ENCODE results near the gene TRPM3. TPM values are rescaled to one million over a fixed set of nuclear protein-coding genes. Genes with fewer than 3 reads are reported as not detected.

Gene TRPM3
- total RNA-seq, 2 experiments from 2014 or later: not detected

DNA sequence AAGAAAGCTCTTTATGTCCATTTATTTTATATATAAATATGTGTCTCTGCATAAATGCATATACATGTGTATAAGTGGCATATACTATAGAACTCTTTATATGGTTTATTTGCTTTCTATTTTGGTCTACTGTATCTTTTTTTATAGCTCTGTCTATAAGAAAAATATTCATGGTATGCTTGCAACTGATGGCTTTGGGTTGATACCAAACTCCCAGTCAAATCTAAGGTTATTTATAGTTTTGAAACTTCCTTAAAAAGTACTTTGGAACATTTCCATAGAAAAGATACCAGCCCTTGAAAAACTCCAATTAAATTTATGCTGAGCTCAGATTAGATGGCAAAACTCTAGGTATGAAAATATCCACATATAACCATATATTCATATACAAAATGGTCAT is 587.0 kb downstream of the TRPM3 start:
- POLR2A ChIA-PET: no interaction called here
- peaks cover 7% of the 10 kb centered on the region for H3K4me1 Mint-ChIP-seq
- H3K27ac Mint-ChIP-seq: no peak overlapping the region
- DNase-seq: no peak
- no peak for ATAC-seq (ENCODE audit: low read depth)
- H3K27me3 Mint-ChIP-seq: peaks cover 3% of the 10 kb centered on the region
- H3K4me3 Mint-ChIP-seq: no peak overlapping the region
- no peaks in the 10 kb centered on the region for H3K36me3 Mint-ChIP-seq
- peaks cover 3% of the 10 kb centered on the region for H3K9me3 Mint-ChIP-seq

DNA sequence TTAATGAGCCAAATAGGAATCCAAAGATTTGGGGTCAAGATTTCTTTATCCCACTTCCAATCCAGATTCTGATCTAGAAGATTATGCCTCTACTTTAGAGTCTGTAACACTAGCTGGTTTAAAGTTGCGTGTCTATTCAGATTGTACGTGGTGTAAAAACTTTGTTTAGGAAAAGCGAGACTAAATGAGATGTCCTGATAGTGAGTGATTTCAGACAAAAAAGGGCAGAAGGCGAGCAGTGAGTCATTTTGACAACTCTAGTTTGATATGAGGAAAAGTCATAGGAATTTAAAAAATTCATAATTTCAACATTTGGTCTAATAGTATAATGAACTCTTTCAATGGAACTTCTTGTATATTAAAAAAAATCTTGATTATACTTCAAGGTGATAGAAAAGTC is 587.4 kb downstream of the TRPM3 start:
- no peaks in the 10 kb centered on the region for H3K36me3 Mint-ChIP-seq
- H3K4me1 Mint-ChIP-seq: peaks cover 7% of the 10 kb centered on the region
- peaks cover 3% of the 10 kb centered on the region for H3K9me3 Mint-ChIP-seq
- POLR2A ChIA-PET: no interaction called here
- H3K27me3 Mint-ChIP-seq: peaks cover 3% of the 10 kb centered on the region
- no peak overlapping the region for H3K4me3 Mint-ChIP-seq
- DNase-seq (no peak), ATAC-seq (ENCODE audit: low read depth) (no peak)
- no peak overlapping the region for H3K27ac Mint-ChIP-seq

DNA sequence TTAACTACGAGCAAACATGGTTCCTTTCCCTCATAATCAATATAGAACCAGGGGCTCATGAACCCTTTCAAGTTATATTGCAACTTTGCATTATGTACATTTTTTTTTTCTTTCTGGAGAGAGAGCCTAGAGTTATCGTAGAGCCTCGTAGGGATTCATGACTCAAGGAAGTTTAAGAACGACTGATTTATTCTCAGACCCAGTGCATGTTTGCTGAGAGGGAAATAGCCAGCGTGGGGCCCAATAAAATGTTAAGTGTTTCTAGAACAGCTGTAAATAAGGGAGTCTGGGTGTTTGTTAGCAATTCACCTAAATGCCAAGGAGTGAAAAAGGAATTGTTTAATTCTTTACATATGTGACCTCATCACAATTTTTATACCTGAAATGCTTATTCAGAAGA is 587.9 kb downstream of the TRPM3 start:
- H3K27me3 Mint-ChIP-seq: peaks cover 3% of the 10 kb centered on the region
- DNase-seq: no peak
- H3K27ac Mint-ChIP-seq: no peak overlapping the region
- POLR2A ChIA-PET: interaction anchor here (1.7 kb wide), 1 partner anchor 115 kb away, joined by 6 read pairs; no protein-coding TSS in a partner anchor
- peaks cover 7% of the 10 kb centered on the region for H3K4me1 Mint-ChIP-seq
- no peak overlapping the region for H3K4me3 Mint-ChIP-seq
- no peaks in the 10 kb centered on the region for H3K36me3 Mint-ChIP-seq
- peaks cover 3% of the 10 kb centered on the region for H3K9me3 Mint-ChIP-seq
- no peak for ATAC-seq (ENCODE audit: low read depth)

- no peaks in the 10 kb centered on the region for H3K36me3 Mint-ChIP-seq
- DNase-seq (no peak), ATAC-seq (ENCODE audit: low read depth) (peak; percentile 63)
- peak overlapping the region; percentile 79 for H3K27ac Mint-ChIP-seq
- peaks cover 7% of the 10 kb centered on the region for H3K4me1 Mint-ChIP-seq
- H3K27me3 Mint-ChIP-seq: peaks cover 3% of the 10 kb centered on the region
- peaks cover 3% of the 10 kb centered on the region for H3K9me3 Mint-ChIP-seq
- H3K4me3 Mint-ChIP-seq: peak overlapping the region; percentile 47
- POLR2A ChIA-PET: interaction anchor here (0.6 to 1.7 kb wide), 3 partner anchors 29 to 114 kb away, joined by 3 to 6 read pairs (median 3); no protein-coding TSS in a partner anchor
These were observed 588.7 kb downstream of the TRPM3 start for GRCh38 chr9:70532716-70533115.

- no peaks in the 10 kb centered on the region for H3K9me3 Mint-ChIP-seq
- no peak overlapping the region for H3K27ac Mint-ChIP-seq
- H3K4me3 Mint-ChIP-seq: no peak overlapping the region
- ATAC-seq (ENCODE audit: low read depth) (no peak), DNase-seq (no peak)
- peaks cover 7% of the 10 kb centered on the region for H3K4me1 Mint-ChIP-seq
- H3K27me3 Mint-ChIP-seq: peaks cover under 1% of the 10 kb centered on the region
- no peaks in the 10 kb centered on the region for H3K36me3 Mint-ChIP-seq
- POLR2A ChIA-PET: no interaction called here
These were observed 590.1 kb downstream of the TRPM3 start for GRCh38 chr9:70531311-70531710.

- H3K4me1 Mint-ChIP-seq: peaks cover 7% of the 10 kb centered on the region
- DNase-seq: no peak
- no peak for ATAC-seq (ENCODE audit: low read depth)
- H3K4me3 Mint-ChIP-seq: no peak overlapping the region
- POLR2A ChIA-PET: no interaction called here
- H3K27me3 Mint-ChIP-seq: no peaks in the 10 kb centered on the region
- H3K27ac Mint-ChIP-seq: no peak overlapping the region
- H3K9me3 Mint-ChIP-seq: no peaks in the 10 kb centered on the region
- no peaks in the 10 kb centered on the region for H3K36me3 Mint-ChIP-seq
These were observed 590.7 kb downstream of the TRPM3 start for GRCh38 chr9:70530716-70531115.

DNA sequence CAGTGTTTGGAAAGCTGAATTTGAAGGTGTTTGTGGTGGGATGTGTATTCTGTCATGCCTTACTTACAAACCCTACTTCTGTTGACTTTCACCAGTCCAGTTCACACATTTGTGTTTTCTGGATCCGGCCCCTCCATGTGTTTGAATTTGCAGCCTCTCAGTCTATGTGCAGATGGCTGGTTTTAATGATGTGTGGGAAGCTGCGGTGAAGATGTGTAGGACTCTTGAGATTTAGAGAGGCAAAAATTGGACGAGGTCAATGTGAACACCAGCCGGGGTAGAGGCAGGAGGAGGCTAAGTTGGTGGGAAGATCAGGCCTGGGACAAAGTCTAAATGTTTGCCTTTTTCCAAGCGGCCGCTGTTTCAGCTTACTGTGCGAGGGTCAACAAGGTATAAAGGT is 591.6 kb downstream of the TRPM3 start:
- DNase-seq (no peak), ATAC-seq (ENCODE audit: low read depth) (no peak)
- Mint-ChIP-seq H3K36me3 (peaks cover 6% of the 10 kb centered on the region), H3K9me3 (peaks cover 6% of the 10 kb centered on the region), H3K4me1 (peaks cover 7% of the 10 kb centered on the region), H3K27me3 (no peaks in the 10 kb centered on the region), H3K4me3 (no peak overlapping the region), H3K27ac (no peak overlapping the region)
- POLR2A ChIA-PET: no interaction called here

- H3K27ac Mint-ChIP-seq: no peak overlapping the region
- no peaks in the 10 kb centered on the region for H3K27me3 Mint-ChIP-seq
- H3K4me1 Mint-ChIP-seq: peaks cover 7% of the 10 kb centered on the region
- no peak for ATAC-seq (ENCODE audit: low read depth)
- no peak for DNase-seq
- H3K4me3 Mint-ChIP-seq: no peak overlapping the region
- peaks cover 6% of the 10 kb centered on the region for H3K9me3 Mint-ChIP-seq
- H3K36me3 Mint-ChIP-seq: peaks cover 9% of the 10 kb centered on the region
- POLR2A ChIA-PET: no interaction called here
These were observed 592.0 kb downstream of the TRPM3 start for GRCh38 chr9:70529377-70529776.

DNA sequence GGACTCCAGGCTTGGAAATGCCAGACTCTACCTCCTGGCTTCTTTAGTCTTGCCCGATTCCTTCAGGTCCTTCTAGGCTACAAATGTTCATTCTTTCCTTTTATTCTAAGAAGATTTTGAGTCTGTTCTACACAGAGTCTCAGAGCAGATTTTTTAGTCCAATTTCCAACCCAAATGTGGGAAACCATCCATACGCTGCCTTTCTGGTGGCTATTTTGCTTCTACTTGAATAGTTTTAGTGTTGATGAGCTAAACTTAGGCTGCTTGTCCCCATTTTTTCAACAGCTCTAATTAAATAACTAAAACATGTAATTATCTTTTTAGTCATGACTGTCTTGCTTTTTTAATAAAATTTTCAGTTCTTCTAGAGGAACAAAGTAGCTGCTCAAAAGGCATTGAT is 594.5 kb downstream of the TRPM3 start:
- POLR2A ChIA-PET: no interaction called here
- Mint-ChIP-seq H3K27ac (no peak overlapping the region), H3K36me3 (peaks cover 9% of the 10 kb centered on the region), H3K9me3 (peaks cover 7% of the 10 kb centered on the region), H3K4me3 (no peak overlapping the region), H3K4me1 (no peaks in the 10 kb centered on the region), H3K27me3 (no peaks in the 10 kb centered on the region)
- no peak for DNase-seq
- ATAC-seq (ENCODE audit: low read depth): no peak

- Mint-ChIP-seq H3K9me3 (peaks cover 7% of the 10 kb centered on the region), H3K27me3 (no peaks in the 10 kb centered on the region), H3K27ac (no peak overlapping the region), H3K4me3 (no peak overlapping the region), H3K36me3 (peaks cover 9% of the 10 kb centered on the region), H3K4me1 (no peaks in the 10 kb centered on the region)
- DNase-seq (no peak), ATAC-seq (ENCODE audit: low read depth) (no peak)
- POLR2A ChIA-PET: no interaction called here
These were observed 595.9 kb downstream of the TRPM3 start for GRCh38 chr9:70525519-70525918.

GRCh38 chr9:70519912-70520724 is 601.3 kb downstream of the TRPM3 start:
- no peaks in the 10 kb centered on the region for H3K4me1 Mint-ChIP-seq
- ATAC-seq (ENCODE audit: low read depth) (no peak), DNase-seq (no peak)
- peaks cover 4% of the 10 kb centered on the region for H3K9me3 Mint-ChIP-seq
- POLR2A ChIA-PET: no interaction called here
- H3K36me3 Mint-ChIP-seq: peaks cover 6% of the 10 kb centered on the region
- no peak overlapping the region for H3K4me3 Mint-ChIP-seq
- H3K27ac Mint-ChIP-seq: no peak overlapping the region
- H3K27me3 Mint-ChIP-seq: no peaks in the 10 kb centered on the region

- ATAC-seq (ENCODE audit: low read depth) (no peak), DNase-seq (no peak)
- Mint-ChIP-seq H3K27me3 (no peaks in the 10 kb centered on the region), H3K27ac (no peak overlapping the region), H3K9me3 (no peaks in the 10 kb centered on the region), H3K4me1 (peaks cover 2% of the 10 kb centered on the region), H3K36me3 (no peaks in the 10 kb centered on the region), H3K4me3 (no peak overlapping the region)
- POLR2A ChIA-PET: no interaction called here
These were observed 603.4 kb downstream of the TRPM3 start for GRCh38 chr9:70517926-70518610.

GRCh38 chr9:70514273-70514672 is 607.1 kb downstream of the TRPM3 start:
- POLR2A ChIA-PET: no interaction called here
- H3K27me3 Mint-ChIP-seq: no peaks in the 10 kb centered on the region
- H3K36me3 Mint-ChIP-seq: peaks cover 2% of the 10 kb centered on the region
- DNase-seq (no peak), ATAC-seq (ENCODE audit: low read depth) (no peak)
- H3K4me3 Mint-ChIP-seq: no peak overlapping the region
- no peak overlapping the region for H3K27ac Mint-ChIP-seq
- peaks cover 2% of the 10 kb centered on the region for H3K4me1 Mint-ChIP-seq
- no peaks in the 10 kb centered on the region for H3K9me3 Mint-ChIP-seq

GRCh38 chr9:70511858-70512257 is 609.6 kb downstream of the TRPM3 start:
- H3K4me3 Mint-ChIP-seq: no peak overlapping the region
- peaks cover 2% of the 10 kb centered on the region for H3K36me3 Mint-ChIP-seq
- peaks cover 2% of the 10 kb centered on the region for H3K4me1 Mint-ChIP-seq
- no peak overlapping the region for H3K27ac Mint-ChIP-seq
- no peaks in the 10 kb centered on the region for H3K9me3 Mint-ChIP-seq
- DNase-seq (no peak), ATAC-seq (ENCODE audit: low read depth) (no peak)
- POLR2A ChIA-PET: interaction anchor here (0.7 kb wide), 1 partner anchor 53 kb away, joined by 3 read pairs; no protein-coding TSS in a partner anchor
- no peaks in the 10 kb centered on the region for H3K27me3 Mint-ChIP-seq

All from activated naive CD8-positive, alpha-beta T cell treated with anti-CD3 and anti-CD28 coated beads, Interleukin-2, amount 10 ng/mL, durations not matched to agents 7 days and 5 days (primary cell).